NCI-H526 (cell line): ENCODE measurements around the gene SLU7.

Experiments
- DNase-seq, 2 experiments: peaks; one replicate each; lab custom pipeline; 2025; lab: John Stamatoyannopoulos, UW

The SLU7 gene

DNA sequence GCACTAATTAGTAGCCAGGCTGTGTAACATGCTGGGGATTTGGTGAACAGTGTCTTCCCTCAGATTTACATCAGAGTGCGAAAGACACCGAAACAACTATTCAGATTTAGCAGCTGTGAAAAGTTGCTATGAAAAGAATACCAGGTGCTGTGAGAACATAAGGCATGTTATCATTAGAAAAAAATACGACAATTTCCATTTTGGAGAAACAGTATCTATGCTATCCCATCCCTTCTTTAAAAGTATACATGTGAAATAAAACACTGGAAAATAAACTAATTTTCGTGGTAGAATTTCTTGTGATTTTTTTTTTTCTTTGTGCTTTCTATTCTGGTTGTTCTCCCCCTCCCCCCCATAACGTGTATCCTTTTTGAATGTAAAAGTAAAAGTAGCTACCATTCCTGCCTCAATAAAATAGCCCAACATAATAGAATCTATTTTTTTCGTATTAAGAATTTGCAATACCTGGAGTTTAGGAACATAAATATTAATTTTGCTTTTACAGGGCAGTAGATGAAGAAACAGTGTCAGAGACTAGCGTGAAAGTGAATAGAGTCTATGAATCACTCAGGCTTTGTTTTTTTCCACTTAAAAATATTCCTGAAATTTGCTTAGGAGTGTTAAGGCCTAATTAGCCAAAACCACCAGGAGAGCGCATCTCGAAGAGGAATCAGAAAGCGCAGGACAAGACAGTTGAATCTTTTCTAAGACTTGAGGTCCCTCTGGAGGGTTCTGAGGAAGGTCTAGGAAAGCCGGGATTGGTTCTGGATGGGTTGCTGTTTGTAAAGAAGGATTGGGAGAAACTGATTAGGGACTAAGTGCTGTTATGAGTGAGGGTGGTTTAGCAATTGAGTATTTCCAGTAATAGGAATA is 813 bp upstream of the SLU7 start:
- no peak for DNase-seq

DNA sequence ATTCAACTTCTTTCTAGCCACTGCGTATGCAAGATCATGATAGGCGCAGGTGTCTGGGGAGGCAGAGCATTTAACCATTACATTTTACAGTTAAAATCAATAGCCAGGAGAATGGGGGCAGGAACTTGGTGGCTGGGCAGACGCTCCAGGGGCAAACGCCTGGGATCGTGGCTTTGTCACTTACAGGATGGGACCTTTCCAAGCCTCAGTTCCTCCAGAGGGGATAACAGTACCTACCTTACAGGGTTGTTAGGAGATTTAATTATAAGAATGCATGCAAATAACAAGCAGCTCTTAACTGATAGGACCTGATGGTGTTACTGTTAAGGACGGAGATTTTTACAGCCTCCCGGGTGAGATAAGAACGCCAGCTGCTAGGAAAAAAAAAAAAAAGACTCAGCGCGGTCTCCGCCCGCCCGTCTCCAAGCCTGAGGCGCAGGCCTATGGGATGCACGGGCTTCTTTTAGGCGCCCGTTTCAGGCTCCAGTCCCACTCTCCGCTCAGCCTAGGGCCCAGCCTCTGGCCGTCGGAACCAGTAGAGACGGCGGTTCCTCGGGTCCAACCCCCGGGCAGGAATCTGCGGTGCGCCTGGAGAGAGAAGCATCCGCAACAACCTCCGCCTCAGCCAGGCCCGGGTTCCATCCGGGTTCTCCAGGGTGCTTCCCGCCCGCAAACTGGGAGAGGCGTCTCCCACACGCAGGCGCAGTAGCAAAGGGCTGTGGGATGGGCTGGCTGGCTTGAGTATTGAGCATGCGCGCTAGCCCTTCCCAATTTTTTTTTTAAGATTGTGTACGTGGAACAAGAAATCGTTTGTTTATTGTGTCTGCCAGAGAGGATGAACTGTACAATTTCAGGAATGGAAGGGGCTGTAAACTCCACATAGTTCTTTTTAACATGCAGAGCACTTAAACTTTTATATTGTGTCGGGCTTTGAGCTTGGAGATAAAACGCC is 19.2 kb downstream of the SLU7 start, which contains the start of gene FAM200C:
TSS of gene FAM200C (minus strand) at position 653 of the 952 bp plus-strand sequence. CDS start 4,564 bp downstream, outside the sequence.
- DNase-seq: peak; percentile 85 to 88

DNA sequence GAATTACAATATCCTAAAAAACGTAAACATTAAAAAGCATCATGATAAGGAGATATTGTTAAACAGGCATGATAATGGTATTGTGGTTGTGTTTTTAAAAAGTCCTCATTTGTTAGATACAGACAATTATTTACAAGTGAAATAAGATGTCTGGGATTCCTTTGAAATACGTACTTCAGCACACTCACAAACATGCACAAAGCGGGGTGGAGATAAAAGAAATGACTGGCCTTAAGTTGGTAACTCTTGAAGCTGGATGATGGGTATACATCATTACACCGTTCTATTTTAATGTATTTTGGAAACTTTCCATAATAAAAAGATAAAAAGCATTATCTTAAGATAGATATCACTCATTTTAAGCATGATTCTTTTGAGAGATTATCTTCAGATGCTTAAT is 20.1 kb downstream of the SLU7 start:
- no peak for DNase-seq

DNA sequence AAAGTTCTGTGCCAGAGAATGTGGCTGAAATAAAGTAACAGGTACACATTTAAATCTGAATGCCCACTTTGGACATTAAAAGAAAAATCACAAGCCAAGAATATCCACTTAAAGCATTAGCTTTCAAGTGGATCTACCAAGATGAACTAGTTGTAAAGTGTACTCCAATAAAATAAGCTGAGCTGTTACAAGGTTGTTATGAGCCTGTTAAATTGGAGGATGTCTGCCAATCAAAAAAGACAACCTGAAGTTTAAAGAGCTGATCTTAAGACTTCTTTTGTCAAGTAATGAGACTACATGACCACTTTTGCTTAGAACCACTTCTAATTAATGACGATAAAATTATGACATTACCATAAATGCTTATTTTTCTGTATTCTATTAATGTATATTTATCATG is 21.4 kb downstream of the SLU7 start:
- DNase-seq: no peak

DNA sequence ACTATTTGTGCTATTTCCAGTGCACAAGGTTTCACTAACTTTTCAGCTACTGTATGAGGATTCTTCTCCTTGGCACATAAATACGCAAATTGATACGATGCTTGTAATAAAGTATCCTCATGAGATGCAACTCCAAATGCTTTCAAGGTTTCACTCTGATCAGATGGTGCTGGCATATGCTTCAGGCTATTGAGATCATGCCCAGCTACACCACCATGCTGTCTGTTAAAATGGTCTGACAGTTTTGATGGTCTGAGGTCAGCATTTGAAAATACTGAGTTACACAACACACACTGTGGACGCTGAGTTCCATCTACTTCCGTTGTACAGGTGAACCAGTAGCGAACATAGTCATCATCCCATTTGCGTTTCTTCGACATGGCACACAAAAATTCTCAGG is 23.8 kb downstream of the SLU7 start:
- DNase-seq: no peak

DNA sequence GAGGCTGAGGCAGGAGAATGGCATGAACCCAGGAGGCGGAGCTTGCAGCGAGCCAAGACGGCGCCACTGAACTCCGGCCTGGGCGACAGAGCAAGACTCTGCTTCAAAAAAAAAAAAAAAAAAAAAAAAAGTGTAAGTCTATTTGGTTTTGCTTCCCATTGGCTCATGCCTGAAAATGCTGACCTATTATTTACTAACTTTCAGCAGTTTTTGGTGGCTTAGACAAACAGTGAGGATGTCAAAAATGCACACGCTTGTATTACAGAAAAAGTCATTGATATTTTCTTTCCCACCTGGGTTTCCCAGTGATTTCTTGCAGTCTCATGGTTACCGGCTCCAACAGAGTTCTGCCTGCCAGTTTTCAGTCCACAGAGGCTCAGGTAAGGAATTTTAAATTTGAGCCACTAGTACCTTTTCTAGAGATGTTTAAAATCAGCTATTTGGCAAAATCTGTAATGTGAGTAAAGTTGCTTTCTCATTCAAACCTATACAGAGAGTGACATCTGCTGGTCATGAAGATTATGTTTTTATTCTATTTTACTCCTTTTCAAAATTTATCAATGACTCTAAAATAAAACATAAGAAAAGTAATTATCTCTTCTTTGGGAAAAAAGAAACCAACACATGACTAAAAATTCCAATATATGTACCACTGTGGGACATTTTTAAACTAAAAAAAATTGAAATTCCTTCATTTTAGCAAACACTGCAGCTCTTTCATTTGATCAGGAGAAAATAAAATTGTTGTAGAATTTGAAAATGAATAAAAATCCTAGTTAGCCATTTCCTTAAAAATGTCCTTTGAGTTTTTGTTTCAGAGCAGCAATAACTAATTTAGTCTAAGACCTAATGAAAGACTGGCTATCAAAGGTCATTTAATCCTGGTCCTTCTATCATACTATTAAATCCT is 27.8 kb downstream of the SLU7 start:
- peak in 1 of 2 experiments; percentile 18 for DNase-seq

DNA sequence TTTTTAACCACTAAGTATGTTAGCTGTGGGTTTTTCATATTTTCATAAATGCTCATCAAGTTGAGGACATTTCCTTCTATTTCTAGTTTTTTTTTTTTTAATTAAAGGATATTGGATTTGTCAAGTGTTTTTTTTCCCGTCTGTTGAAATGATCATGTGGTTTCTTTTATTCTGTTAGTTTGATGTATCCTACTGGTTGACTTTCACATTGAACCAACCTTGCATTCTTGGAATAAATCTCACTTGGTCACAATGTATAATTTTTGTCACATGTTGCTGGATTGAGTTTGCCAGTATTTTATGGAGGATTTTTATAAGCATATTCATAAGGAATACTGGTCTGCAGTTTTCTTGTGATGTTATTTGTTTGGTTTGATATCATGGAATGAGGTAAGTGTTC is 31.4 kb downstream of the SLU7 start:
- DNase-seq: no peak

DNA sequence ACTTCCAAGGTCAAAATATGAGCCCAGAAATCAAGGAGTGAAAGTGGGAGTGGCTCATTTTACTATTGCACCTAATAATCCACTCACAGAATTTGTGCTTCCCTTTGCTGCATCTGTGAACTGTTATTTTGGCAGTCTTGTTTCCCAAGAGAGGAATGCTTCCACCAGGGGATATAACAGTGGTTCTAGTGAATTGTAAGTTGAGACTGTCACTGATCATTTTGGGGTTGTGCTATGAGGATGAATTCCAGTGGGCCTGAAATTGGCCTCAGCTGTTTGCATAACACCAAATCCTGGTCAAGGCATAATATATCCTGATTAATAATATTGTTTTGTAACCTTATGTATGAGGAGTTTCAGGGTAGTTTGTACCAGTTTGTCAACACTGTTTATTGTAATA is 33.4 kb downstream of the SLU7 start:
- no peak for DNase-seq

DNA sequence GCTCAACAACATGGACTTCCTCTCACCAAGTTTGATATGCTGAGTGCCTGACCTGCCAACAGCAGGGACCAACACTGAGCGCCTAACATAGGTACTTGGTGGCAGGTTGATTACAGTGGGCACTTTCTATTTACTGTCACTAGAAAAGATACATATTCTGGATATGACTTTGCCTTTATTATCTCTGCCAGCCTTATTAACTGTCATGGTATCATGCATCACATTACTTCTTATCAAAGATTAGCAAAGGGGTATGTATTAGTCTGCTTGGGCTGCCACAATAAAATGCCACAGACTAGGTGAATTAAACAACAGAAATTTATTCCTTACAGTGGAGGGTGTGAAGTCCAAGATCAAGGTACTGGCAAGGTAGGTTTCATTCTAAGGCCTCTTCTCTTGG is 34.2 kb downstream of the SLU7 start:
- no peak for DNase-seq

DNA sequence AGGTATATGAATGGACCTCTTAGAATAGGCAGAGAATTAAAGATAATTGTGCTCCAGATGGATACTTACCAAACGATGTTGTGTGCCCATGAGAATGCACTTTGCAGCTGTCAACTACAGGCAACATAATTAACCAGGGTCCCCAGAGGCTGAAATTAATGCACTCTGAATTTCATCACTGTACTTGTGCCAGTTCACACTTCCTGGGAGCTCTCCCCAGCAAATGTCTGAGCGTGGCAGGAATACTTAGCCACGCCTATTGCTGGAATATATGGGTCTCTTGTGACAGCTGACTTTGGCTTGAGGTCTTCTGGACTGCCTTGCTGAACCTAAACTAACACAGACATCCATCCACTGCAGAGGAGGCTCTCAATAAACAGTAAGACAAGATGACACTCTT is 36.5 kb downstream of the SLU7 start:
- DNase-seq: peak in 1 of 2 experiments; percentile 0

DNA sequence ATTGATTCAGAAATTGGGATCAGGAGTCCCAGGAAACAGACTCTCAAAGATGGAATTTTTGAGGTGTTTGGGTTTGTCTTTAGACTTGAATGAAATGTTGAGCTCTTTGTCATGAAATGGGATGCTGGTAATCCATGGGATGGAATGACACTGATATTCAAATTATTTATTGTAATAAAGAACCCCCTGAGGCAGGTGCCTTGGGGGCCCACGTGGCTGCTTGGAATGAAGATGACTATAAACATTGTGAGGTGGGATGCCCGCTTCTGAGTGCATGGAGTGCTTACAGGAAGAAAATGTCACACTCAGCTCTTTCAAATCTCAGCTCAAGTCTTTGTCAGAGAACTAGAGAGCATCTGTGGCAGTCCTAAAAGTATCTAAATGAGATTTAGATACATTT is 38.8 kb downstream of the SLU7 start:
- DNase-seq: no peak

DNA sequence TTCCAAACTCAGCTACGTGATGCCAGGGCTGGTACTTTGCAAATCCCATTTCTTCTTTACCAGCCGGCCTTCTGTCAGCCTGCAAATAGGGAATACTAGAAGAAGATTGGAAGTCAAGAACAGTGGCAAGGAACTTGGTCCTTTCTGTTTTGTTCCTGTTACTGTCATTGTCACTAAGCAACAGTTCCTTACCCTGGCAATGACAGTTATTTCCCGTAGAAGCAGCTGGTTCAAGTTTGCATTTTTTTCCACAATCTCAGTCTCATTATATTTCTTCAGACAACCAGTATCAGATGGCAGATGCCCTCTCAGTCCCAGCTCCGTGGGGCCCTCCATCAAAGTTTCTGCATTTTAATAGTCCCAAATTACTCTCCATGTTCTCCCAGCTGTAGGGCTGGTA is 39.4 kb downstream of the SLU7 start:
- DNase-seq: no peak

DNA sequence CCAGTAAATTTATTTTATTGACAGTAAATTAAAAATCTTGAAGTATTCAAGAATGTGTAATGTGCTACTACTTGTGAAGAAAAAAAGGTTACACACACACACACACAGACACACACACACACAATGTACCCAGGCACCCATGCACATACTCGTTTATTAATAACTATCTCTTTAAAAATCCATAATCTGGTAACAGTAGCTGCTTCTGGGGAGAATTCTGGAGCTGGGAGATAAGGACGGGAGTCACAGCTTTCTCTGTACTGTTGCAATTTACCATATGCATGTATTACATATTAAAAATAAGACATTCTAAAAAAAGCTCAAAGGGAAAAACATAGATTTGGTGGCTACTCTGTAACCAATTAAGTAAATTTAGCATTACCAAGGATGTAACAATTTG is 40.6 kb downstream of the SLU7 start:
- DNase-seq: no peak

DNA sequence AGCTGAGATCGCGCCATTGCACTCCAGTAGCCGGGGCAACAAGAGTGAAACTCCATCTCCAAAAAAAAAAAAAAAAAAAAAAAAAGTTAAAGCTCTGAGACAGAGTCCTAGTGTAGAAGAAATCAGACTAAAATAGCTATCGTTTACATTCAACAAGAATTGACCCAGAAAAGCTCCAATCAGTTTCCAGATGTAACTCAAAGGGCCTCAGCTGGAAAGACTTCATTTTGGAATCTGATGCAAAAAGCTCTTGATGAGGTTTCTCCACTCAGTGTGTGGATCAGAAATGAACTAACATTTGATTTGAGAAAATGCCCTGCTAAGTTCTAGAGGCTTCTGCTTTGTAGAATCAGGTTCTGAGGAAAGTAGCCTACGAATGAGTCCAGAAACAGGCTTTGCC is 41.2 kb downstream of the SLU7 start:
- DNase-seq: no peak

DNA sequence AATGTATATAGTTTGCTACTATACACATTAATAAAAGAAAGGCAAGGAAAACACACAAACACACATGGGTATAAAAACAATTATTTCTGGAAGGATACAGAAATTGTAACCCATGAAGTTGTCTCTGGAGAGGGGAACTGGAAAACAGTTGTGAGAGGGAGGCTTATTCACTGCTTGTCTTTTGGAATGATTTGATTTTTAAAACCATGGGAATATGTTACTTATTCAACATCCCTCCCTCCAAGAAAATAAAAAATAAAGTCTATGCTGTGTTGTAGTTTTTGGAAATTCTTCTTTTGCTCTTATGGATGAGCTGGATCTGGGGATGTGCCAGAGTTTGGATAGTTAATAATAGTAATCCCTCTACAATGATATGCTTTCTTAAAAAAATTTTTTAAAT is 42.5 kb downstream of the SLU7 start:
- DNase-seq: no peak

DNA sequence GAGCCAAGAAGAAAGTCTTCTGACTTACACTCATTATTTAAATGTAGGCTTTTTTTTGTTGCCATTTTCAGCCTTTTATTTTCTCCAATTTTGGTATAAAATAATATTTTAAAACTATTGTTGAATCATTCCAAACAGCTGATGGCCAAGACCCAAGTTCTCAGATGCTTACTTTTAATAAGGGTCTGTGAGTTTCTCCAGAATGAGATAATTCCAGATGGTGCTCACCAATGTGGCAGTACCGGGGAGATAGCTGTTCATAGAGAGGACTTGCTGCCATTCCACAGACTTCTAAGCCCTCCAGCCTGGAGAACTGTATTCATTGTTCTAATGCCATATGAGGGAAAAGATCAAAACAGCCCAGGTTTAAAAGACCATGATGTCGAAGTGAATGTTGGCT is 43.2 kb downstream of the SLU7 start:
- DNase-seq: no peak

DNA sequence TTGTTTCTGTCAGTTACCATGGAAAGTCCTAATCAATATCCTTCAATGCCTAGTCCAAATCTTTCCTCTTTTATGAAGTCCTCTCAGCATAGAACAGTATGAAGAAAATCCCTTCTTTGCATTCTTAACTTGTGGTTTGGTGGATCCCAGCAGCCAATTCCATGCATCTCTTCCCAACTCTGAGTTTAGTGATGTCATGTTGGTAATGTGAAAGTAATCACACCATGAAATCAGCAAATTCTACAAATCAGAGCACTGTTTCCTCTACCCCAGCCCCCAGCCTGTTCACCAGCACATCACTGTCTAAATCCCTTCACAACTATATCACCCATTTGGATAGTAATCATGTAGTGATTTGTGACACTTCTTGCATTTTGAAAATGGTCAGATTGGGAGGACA is 43.7 kb downstream of the SLU7 start:
- DNase-seq: no peak

DNA sequence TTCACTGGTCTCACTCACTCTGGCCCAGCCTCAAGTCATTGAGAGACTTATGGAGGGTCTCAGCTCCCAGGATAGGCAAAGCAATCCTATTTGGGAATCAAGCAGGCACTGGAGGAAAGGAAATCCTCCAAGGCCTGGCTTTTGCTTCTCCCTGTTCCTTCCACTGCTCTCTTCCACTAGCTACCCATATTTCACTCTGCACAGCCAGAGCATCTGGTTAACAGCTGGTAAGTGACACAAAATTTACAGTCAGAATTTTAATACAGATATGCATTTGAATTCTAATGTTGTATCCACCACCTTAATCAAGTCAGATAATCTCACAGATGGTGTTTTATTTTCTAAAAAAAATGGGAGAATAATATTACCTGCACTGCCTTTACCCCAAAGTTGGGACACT is 47.6 kb downstream of the SLU7 start:
- DNase-seq: no peak

DNA sequence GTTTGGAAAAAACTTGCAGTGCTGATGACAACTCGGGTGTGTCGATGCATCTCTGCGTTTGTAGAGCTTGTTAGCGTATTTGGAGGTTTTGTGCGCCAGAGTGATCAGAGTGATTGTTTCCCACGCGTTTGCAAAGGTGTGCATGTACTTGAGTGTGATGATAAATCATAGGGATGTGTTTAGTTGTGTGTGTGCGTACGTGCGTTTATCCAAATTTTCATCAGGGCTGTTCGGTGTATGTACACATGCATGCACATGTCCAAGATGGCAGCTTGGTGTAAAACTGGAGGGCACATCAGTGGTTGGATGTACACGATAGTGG is 48.2 kb downstream of the SLU7 start:
- no peak for DNase-seq

DNA sequence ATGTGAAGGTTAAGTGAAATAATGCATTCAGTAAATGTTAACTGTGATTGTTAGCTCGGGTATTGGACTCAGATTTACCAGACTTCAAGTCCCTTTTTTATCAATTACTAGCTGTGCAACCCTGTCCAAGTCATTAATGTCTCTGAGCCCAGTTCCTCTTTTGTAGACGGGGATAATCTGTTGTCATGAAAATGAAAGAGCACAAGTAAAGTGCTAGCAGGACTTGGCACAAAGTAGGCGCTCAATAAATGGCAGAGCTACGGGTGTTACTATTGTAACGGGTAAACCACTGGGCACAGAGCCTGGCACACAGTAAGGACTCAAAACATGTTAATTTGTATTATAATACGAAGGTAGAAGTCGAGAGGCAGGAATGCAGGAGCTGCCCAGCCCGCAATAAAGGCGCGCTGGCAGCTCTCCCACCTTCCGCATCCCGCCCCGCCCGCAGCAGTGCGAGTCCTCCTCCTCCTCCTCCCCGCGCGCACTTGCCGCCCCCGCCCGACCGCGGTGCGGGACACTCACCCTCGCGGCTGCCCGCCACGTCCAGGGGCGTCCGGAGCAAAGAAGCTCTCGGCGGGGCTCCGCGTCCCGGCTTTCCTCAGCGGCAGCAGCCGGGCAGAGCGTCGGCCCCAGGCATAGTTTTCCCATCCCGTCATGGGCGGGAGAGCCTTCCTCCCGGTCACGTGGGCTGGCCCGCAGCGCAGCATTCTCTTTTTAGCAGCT is 48.7 kb downstream of the SLU7 start, which contains the start of gene C1QTNF2:
TSS of gene C1QTNF2 (minus strand) at position 637 of the 723 bp plus-strand sequence. CDS start 15,615 bp downstream, outside the sequence.
- peak in 1 of 2 experiments; percentile 24 for DNase-seq

DNA sequence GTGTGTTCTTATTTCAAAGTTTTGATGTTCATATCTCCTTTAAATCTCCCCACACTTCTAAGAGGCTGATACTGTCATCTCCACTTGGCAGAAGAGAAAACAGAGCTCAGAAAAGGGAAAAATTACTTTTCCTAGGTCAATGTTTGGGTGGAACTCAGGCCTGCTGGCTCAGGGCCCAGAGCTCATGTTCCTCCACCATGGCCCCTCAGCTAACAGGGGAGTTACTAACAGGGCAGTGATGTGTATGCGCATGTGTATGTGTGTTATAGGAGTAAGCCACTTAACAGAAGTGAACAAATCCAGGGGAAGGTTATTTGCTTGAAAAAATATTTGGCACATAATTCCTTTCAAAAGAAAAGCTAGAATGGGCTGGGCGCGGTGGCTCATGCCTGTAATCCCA is 51.0 kb downstream of the SLU7 start:
- DNase-seq: no peak
